ENCODE results near the gene TRAF3.
"Not testable (repeated sequence)": the region's sequence is repeated elsewhere in the genome, so short reads cannot be mapped to it uniquely, and the experiment has no call there.

Gene TRAF3

DNA sequence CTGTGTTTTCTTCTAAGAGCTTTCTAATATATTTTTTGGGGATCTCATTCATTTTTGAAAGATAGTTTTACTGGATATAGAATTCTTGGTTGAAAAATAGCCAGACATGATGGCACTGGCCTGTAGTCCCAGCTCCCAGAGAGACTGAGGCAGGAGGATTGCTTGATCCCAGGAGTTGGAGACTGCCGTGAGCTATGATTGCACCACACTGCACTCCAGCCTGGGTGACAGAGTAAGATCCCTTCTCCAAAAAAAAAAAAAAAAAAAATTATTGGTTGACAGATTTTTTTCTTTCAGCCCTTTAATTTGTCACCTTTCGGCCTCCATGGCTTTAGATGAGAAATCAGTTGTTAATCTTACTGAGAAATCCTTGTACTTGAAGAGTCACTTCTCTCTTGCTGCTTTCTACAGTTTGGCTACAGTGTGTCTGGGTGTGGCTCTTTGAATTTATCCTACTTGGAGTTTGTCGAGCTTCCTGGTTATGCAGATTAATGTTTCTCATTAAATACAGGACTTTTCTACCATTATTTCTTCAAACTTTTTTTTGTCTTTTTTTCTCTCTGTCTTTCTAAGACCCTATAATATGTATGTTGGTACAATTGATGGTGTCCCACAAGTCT, 85.0 kb downstream of the TRAF3 start:
- TF ChIP-seq, protein P1, sequence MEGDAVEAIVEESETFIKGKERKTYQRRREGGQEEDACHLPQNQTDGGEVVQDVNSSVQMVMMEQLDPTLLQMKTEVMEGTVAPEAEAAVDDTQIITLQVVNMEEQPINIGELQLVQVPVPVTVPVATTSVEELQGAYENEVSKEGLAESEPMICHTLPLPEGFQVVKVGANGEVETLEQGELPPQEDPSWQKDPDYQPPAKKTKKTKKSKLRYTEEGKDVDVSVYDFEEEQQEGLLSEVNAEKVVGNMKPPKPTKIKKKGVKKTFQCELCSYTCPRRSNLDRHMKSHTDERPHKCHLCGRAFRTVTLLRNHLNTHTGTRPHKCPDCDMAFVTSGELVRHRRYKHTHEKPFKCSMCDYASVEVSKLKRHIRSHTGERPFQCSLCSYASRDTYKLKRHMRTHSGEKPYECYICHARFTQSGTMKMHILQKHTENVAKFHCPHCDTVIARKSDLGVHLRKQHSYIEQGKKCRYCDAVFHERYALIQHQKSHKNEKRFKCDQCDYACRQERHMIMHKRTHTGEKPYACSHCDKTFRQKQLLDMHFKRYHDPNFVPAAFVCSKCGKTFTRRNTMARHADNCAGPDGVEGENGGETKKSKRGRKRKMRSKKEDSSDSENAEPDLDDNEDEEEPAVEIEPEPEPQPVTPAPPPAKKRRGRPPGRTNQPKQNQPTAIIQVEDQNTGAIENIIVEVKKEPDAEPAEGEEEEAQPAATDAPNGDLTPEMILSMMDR (IDR thresholded peaks at IDR 0.05; ENCODE audit: insufficient read depth, low read length, poor library complexity, severe bottlenecking) = no peak
- TF ChIP-seq EZH2phosphoT487 (conservative IDR thresholded peaks at IDR 0.05; ENCODE audit: low read length) = no peak
- no peak overlapping the region for H3K4me3 ChIP-seq (ENCODE audit: insufficient read depth, low read length, poor library complexity, severe bottlenecking)
- no peaks in the 10 kb centered on the region for H3K36me3 ChIP-seq (ENCODE audit: low read length)
- no peaks in the 10 kb centered on the region for H3K9me3 ChIP-seq (ENCODE audit: insufficient read depth, low read length)
- no peaks in the 10 kb centered on the region for H3K9me2 ChIP-seq (replicated peaks; ENCODE audit: insufficient read depth, low read length)
- no peak overlapping the region for H3K27ac ChIP-seq (ENCODE audit: low read depth, low read length)
- no peaks in the 10 kb centered on the region for H3K79me2 ChIP-seq (ENCODE audit: insufficient read depth, low read length)
- no peaks in the 10 kb centered on the region for H4K20me1 ChIP-seq (ENCODE audit: low read depth, low read length)
- no peaks in the 10 kb centered on the region for H3K27me3 ChIP-seq (ENCODE audit: low read length)
- H3K9ac ChIP-seq (ENCODE audit: low read length) = no peak overlapping the region
- no peaks in the 10 kb centered on the region for H3F3A ChIP-seq (ENCODE audit: insufficient read depth)
- no peak overlapping the region for H2AFZ ChIP-seq (ENCODE audit: low read depth, low read length, severe bottlenecking)
- H3K4me2 ChIP-seq (ENCODE audit: low read depth, low read length, poor library complexity, severe bottlenecking) = no peak overlapping the region

DNA sequence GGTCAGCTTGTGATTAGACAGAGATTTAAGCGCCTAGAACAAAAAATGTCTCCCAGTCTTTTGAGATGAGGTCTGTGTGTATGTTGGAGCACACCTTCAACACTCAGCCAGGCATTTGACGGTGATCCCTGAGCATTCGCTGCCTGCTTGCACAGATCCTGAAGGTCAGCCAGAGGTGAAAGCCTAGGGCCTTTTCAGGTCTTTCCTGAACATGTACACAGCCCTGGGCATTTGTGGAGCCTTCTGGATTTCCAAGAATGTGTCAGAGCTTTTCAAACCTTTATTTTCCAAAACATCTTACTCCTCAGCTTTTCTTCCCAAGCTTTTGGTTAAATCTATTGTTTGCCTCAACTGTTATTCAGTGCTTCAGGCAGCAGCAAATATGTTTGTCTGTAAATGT, 86.1 kb downstream of the TRAF3 start:
- H3K9me3 ChIP-seq (ENCODE audit: insufficient read depth, low read length) = no peaks in the 10 kb centered on the region
- no peak overlapping the region for H3K9ac ChIP-seq (ENCODE audit: low read length)
- H3K4me2 ChIP-seq (ENCODE audit: low read depth, low read length, poor library complexity, severe bottlenecking) = no peak overlapping the region
- H3K4me3 ChIP-seq (ENCODE audit: insufficient read depth, low read length, poor library complexity, severe bottlenecking) = no peak overlapping the region
- H4K20me1 ChIP-seq (ENCODE audit: low read depth, low read length) = no peaks in the 10 kb centered on the region
- no peaks in the 10 kb centered on the region for H3K79me2 ChIP-seq (ENCODE audit: insufficient read depth, low read length)
- no peak overlapping the region for H2AFZ ChIP-seq (ENCODE audit: low read depth, low read length, severe bottlenecking)
- no peaks in the 10 kb centered on the region for H3F3A ChIP-seq (ENCODE audit: insufficient read depth)
- H3K27me3 ChIP-seq (ENCODE audit: low read length) = no peaks in the 10 kb centered on the region
- no peaks in the 10 kb centered on the region for H3K9me2 ChIP-seq (replicated peaks; ENCODE audit: insufficient read depth, low read length)
- H3K27ac ChIP-seq (ENCODE audit: low read depth, low read length) = no peak overlapping the region
- no peaks in the 10 kb centered on the region for H3K36me3 ChIP-seq (ENCODE audit: low read length)
- TF ChIP-seq, protein P1 (IDR thresholded peaks at IDR 0.05; ENCODE audit: insufficient read depth, low read length, poor library complexity, severe bottlenecking) = no peak
- TF ChIP-seq EZH2phosphoT487 (conservative IDR thresholded peaks at IDR 0.05; ENCODE audit: low read length) = no peak

DNA sequence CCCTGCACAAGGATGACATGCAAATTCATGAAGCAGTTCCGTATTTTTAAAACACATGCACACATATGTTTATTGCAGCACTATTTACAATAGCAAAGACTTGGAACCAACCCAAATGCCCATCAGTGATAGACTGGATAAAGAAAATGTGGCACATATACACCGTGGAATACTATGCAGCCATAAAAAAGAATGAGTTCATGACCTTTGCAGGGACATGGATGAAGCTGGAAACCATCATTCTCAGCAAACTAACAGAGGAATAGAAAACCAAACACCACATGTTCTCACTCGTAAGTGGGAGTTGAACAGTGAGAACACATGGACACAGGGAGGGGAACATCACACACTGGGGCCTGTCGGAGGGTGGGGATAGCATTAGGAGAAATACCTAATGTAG, 88.7 kb downstream of the TRAF3 start:
- not testable (repeated sequence) for H3F3A ChIP-seq (ENCODE audit: insufficient read depth); H3K4me3 ChIP-seq (ENCODE audit: insufficient read depth, low read length, poor library complexity, severe bottlenecking); H3K79me2 ChIP-seq (ENCODE audit: insufficient read depth, low read length); H3K9me3 ChIP-seq (ENCODE audit: insufficient read depth, low read length); H3K4me2 ChIP-seq (ENCODE audit: low read depth, low read length, poor library complexity, severe bottlenecking); H3K36me3 ChIP-seq (ENCODE audit: low read length); H3K9ac ChIP-seq (ENCODE audit: low read length); H4K20me1 ChIP-seq (ENCODE audit: low read depth, low read length); H3K27me3 ChIP-seq (ENCODE audit: low read length); H2AFZ ChIP-seq (ENCODE audit: low read depth, low read length, severe bottlenecking); H3K27ac ChIP-seq (ENCODE audit: low read depth, low read length); H3K9me2 ChIP-seq (replicated peaks; ENCODE audit: insufficient read depth, low read length)

DNA sequence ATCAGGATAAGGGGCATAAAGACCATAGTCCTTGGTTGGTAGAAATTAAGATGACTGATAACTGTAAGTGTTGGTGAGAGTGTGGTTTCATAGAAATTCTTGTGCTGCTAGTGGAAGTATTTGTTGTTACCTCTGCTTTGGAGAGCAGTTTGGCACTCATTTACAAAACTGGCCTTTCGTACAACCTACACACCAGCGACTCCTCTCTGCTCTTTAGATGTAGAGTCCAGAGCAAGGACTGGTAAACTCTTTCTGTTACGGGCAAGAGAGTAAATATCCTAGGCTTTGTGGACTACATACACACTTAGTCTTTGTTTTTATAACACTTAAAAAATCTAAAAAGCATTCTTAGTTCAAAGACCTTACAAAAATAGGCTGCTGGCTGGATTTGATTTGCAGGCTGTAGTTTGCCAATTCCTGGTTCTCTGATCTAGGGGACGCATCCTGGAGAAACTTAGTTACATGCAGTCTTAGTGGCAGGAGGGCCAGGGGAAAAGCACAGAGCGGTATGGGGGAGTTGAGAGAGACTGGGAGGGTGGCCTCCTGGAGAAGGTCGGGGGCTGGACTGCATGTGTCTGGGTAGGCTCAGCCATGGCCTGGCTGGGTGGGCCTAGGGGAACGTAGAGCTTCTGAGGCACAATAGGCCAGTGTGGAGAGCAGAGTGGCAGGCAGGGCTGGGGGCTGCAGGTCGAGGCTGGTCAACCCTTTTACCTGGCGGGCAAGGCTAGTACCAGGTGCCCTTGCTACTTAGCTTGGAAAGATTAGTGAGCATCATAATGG, 89.9 kb downstream of the TRAF3 start:
- TF ChIP-seq EZH2phosphoT487 (conservative IDR thresholded peaks at IDR 0.05; ENCODE audit: low read length) = no peak
- TF ChIP-seq, protein P1 (IDR thresholded peaks at IDR 0.05; ENCODE audit: insufficient read depth, low read length, poor library complexity, severe bottlenecking) = no peak
- Histone ChIP-seq H3K36me3 (ENCODE audit: low read length) (no peaks in the 10 kb centered on the region), H3K4me3 (ENCODE audit: insufficient read depth, low read length, poor library complexity, severe bottlenecking) (no peak overlapping the region), H3K4me2 (ENCODE audit: low read depth, low read length, poor library complexity, severe bottlenecking) (no peak overlapping the region), H3K79me2 (ENCODE audit: insufficient read depth, low read length) (no peaks in the 10 kb centered on the region), H2AFZ (ENCODE audit: low read depth, low read length, severe bottlenecking) (no peak overlapping the region), H3K9ac (ENCODE audit: low read length) (no peak overlapping the region), H3F3A (ENCODE audit: insufficient read depth) (no peaks in the 10 kb centered on the region), H3K9me3 (ENCODE audit: insufficient read depth, low read length) (no peaks in the 10 kb centered on the region), H3K9me2 (replicated peaks; ENCODE audit: insufficient read depth, low read length) (no peaks in the 10 kb centered on the region), H3K27me3 (ENCODE audit: low read length) (no peaks in the 10 kb centered on the region), H4K20me1 (ENCODE audit: low read depth, low read length) (no peaks in the 10 kb centered on the region), H3K27ac (ENCODE audit: low read depth, low read length) (no peak overlapping the region)
